Spleen (tissue), 7 donors: ENCODE results near the gene PELI2.

Experiments
- CTCF ChIP-seq, 11 experiments: fragments of 200-600 bp in 7 of 11; fragments of 450-650 bp in 4 of 11; sonication (generic) in 4 of 11; IDR thresholded peaks in 8 of 11; conservative IDR thresholded peaks in 3 of 11; 1 replicate in 7 of 11; 2 replicates in 4 of 11; pipeline versions ENCODE4 v1.4.0 to v1.8.0; 2016 to 2021; ENCODE audit warnings: antibody characterized with exemption in 11 of 11, inconsistent platforms in 4 of 11, mild to moderate bottlenecking in 1 of 11
- POLR2A ChIP-seq, 3 donors: fragments of 450-650 bp; IDR thresholded peaks; one replicate each; pipeline ENCODE4 v1.5.1; 2017; ENCODE audit warnings: antibody characterized with exemption in 3 of 3, mild to moderate bottlenecking in 1 of 3
- donor health status: DM: no; HTN: no; CAD: no; lungs with moderate emphysema.
- donor health status: DM: no; HTN: no; CAD: no.
- donor health status: DM: no; HTN: no; CAD: no.

DNA sequence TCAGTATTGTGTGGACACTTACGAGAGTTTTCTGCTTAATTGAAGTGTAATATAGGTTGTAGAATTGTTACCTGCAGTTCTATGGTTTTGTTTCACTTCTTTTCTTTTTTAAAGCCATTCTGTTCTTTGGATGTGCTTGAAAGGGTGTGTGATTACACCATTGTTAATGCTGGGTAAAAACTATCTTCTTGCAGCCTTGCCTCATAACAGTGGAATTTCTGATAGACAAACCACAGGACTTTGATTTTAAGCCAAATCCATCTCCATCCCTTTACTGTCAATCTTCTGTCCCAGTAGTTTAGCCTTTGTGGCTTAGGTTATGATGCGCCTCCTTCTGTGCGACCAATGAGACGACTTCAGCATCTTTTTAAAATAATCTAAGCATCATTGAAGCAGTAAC, 182.3 kb downstream of the PELI2 start:
- TF ChIP-seq CTCF (IDR thresholded peaks at IDR 0.05 in 8 of 11, conservative IDR thresholded peaks at IDR 0.05 in 3 of 11) (no peak), POLR2A (IDR thresholded peaks at IDR 0.05) (no peak)
